COLO668 (cell line): ENCODE measurements around the gene PHLDA3.

Experiments
- DNase-seq: peaks from one replicate; lab custom pipeline; 2025; ENCODE audit not compliant: unreplicated experiment; lab: John Stamatoyannopoulos, UW

The PHLDA3 gene

DNA sequence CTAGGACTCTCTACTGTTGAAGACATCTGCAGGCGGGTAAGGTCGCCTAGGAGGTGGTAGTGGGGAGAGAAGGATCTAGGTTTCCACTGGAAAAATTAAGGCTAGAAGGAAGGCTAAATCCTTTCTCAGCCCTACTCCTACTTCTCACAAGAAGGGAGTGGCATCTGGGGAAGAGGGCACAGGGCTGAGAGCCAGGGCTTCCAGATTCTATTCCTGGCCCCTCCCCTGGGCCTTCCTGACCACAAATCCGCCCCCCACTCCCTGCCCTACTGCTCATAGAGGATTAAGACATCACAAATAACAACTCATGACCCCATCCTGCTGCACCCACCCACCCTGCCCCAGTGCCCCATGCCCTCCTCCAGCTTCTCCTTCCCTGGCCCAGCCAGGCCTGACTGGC is 2.5 kb downstream of the PHLDA3 start:
- DNase-seq, result no peak

DNA sequence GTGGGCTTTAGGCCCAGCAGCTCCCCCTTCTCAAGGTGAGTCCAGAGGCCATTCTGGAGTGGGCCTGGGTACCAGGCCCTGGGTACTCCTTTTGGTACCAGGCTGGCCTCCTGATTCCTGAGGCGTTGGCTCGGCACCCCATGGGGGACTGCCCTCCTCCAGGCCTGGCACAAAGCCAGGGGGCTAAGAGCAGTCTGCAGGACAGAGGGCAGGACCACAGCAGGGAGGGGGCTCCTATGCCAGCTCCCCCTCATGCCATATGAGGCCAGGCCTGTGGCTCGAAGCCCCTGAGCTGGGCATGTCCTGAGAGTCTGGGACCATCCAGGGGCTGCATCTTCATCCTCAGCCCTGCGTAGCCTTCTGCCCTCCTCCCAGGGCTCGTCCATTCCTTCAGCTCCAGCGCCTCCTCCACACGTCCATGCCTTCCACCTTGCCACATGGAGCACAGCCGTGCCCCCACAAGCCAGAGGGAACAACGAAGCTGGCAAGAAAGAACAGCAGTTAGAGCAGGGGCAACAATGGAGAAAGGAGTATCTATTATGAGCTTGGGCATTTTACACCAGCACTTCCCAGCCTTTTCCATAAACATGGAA is 3.2 kb downstream of the PHLDA3 start:
- no peak for DNase-seq

DNA sequence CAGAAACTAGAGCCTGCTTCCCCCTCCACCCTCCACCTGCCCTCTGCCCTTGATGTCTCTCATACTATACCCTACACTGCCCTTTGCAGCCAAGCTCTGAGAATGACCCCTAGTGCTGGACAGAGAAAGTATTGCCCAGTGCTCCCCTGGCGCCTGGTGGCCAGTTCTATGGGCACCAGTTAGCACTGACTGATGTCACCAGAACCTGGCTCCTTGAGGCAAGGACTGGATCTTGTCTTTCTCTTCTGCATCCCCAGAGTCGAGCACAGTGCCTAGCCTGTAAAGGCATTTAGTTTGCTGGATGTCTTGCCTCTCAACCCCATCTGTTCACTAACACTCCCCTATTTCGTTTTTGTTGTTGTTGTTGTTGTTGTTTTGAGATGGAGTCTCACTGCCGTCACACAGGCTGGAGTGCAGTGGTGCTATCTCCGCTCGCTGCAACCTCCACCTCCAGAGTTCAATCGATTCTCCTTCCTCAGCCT is 5.9 kb downstream of the PHLDA3 start:
- no peak for DNase-seq

DNA sequence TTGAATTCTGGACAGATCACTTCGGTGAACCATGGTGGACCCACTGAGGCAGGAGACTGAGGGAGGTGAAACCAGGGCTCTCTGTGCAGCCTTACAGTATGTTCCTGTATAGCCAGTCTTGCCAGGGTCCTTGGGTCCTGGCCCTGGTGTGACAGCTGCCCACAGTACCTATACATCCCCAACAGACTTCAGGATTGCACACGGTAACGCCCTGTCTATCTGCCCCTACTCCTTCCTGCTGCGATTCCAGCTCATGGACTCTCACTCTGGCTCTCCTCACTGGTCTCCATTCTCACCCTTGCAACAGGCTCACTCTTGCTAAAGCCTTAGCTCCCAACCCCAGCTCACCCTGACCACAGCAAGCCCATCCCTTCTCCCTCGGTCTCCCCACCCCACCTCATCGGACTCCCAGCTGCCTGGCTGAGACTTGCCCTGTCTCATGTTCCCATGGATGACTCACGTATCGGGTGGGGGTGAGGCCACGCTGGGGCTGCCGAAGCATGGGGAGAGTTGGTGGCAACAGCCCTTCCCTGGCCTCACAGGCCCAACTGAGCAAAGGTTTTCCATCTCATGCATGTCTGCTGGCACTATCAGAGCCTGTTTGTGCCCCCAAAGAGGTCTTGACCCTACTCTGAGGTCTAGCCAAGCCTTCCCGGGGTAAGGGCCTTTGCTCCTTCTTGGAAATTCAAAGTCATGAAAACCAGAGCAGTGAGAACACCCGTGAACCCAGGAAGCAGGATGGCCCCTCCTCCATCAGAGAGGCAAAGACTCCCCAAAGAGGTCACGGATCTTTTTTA is 7.1 kb downstream of the PHLDA3 start:
- peak; percentile 55 for DNase-seq

DNA sequence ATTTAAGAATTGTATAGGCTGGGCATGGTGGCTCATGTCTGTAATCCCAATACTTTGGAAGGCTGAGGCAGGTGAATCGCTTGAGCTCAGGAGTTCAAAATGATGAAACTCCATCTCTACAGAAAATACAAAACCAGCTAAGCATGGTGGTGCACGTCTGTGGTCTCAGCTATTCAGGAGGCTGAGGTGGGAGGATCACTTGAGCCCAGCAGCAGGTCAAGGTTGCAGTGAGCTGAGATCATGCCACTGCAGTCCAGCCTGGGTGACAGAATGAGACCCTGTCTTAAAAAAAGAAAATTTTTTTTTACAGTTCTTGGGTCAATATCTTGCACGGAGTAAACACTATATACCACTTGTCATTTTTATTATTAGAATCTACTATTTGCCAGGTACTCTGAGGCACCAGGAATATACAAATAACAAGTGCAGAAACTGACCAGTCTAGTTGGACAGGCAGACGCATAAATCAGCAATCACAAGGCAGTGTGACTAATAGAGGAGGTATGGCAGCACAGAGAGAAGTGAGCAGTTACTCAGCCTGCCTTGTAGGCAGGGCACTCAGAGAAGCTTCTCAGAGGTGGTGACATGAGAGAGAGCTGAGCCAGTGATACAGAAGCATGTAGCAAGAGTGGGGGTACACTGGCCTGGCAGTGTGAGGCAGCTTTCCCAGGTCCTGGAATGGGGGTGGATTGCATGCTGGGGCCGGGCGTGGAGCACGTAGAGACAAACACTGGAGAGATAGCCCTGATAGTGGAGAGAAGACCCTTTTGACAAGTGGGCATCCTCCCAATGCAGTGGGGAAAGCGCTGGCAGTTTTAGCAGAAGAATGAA is 8.0 kb downstream of the PHLDA3 start:
- DNase-seq, result no peak

DNA sequence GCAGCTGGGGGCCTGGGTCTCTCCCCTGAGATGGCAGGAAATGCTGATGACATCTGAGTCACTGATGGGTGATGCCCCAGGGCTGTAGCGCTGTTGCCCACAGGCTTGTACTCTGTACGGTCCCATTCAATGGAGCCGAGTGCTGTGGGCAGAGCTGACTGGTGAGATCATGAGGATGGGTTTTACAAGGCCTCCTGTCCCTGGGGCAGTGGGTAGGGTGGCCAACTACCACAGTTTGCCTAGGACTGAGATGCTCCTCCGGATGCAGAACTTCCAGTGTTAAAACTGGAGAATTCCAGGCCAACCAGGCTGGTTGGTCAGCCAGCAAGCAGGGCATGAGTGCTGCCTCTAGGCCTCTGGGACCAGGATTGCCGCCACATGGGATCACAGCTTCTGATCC is 9.2 kb downstream of the PHLDA3 start:
- no peak for DNase-seq

DNA sequence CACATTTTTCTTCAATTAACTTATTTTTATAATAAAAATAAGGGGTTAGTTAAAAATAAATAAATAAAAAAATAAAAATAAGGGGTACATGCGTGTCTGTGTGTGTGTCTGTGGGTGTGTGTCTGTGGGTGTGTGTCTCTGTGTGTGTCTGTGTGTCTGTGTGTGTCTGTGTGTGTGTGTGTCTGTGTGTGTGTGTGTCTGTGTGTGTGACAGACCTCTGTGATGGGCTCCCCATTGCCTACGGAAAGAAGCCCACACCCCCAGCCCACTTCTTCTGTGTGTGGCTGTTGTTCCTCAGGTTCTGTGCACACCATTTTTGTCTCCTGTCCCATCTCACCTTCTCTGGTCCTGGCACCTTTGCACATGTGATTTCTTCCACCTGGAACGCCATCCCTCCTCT is 9.9 kb downstream of the PHLDA3 start:
- DNase-seq, result no peak

DNA sequence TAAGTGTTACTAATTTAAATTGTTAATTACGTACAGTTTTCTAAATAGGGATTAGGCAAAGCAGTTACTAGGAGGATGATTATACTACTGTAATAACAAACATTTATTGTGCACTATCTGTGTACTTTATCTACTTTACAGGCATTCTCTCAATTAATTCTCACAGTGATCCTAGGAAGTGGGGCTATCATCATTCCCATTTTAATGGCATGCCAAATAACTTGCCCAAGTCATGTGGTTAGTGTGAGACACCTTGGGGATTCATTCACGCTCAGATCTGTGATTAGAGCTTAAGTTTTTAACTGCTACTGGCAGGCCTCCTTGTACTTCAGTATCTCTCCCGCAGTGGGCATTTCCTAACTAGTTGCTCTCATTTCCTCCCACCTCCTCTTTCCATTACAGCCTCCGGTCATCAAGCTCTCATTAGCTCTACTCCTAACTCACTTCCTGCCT is 11.5 kb downstream of the PHLDA3 start:
- no peak for DNase-seq

DNA sequence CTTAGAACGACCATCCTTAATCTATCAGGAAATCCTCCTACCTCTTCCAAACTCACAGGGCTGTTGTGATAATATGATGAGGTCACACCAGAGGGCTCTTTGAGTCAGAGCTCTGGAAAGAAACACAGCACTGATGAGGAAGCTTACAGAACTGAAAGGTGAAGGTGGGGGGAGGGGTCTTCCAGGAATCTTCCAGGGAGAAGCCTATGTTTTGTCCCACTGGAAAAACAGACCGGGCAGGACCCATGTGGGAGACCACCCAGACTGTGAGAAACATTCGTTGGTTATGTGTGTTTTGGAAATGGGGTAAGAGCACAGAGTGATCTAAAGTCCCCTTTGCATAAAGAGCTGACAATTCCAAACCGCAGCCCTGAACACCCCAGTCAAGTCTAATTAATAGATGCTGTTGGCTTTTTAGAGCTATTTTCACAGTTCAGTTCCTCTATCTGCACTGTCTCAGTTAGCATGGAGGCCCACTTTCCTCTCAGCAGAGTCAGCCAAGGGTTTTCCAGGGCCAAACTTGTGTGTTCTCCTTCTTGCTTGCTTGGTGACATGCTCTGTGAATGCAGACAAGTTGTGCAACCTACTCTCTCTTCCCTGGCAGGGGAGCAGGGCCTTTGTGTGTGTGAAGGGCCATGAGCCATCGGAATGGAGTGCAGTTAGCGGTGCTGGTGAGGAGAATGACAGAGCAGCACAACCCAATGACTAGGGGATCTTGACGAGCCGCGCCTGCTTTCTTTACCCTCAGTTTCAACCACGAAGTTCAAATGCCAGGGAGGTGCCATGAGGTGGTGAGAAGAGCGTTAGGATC is 12.3 kb downstream of the PHLDA3 start:
- DNase-seq, result no peak

DNA sequence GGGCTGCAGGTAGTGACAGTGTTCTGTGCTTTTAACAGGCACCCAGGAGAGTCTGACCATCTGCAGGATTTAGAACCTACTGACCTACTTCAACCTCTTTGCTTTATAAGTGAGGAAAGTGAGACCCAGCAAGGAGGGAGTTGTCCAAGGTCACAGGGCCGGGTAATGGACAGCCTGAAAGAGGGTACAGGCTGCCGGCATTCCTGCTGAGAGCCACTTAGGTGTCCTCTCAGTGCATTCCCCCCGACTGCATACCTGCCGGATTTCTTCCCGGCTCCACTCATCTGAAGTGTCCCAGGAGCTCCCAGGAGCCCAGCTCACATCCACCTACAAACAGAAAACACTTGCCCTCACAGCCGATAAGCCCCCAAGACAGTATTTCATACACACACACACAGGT is 13.9 kb downstream of the PHLDA3 start:
- DNase-seq, result no peak

DNA sequence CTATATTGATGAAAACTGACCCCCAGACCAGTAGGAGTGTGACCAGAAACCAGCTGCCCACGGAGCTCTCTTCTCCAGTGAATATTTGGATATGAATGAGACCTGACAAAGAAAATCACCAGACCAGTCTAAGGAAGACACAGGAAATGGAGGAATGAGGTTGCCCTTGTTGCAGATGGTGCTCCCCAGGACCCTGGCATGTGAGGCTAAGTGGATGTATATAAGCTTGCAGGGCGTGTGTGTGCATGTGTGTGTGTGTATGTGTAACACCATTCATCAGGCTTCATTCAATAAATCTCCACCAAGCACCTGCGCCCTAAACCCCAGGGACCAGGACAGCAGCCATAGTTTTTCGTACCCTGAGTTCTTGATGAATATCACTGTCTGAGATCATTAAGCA is 14.4 kb downstream of the PHLDA3 start:
- no peak for DNase-seq

DNA sequence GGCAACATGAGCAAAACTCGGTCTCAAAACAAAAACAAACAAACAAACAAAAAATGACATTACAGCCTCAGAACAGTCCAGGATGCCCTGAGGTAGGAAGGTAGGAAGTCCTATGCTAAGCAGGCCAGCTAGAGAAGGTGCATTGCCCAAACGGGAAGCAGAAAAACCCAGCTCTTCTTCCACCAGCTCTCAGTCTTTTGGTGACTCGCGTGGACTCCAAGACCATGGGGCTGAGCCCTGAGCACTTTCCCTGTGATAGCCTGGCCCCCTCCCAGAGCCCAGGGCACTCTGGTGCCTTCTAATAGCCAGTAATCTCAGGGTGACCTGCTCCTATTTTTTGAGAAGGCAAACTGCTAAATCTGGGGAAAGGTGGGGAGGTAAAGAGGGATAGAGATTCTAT is 16.1 kb downstream of the PHLDA3 start:
- DNase-seq, result no peak

DNA sequence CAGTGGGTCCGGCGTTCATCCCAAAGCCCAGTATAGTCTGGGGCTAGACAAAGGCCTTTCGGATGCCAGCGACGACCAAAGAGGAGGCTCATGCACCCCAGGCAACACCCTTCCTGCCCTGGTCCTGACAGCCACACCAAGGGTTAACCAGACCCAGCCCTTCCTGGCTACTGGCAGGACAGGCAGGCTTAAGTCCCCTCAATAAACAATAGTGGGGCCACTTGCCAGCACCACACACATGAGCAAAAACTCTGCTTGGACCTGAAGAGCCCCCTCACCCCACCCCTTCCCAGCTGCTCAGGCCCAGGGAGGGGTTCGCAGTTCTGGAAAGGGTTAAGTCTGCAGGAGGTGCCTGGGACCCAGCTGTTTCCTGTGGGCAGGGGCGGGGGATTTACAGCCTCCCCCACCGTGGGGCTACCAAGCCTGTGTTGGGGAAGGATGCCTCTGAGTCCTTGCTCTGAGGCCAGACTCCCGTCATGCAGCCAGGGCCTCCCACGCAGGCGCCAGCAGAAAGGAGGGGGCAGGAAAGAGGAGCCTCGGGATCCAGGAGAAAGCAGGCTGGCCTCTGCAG is 18.2 kb downstream of the PHLDA3 start:
- no peak for DNase-seq

DNA sequence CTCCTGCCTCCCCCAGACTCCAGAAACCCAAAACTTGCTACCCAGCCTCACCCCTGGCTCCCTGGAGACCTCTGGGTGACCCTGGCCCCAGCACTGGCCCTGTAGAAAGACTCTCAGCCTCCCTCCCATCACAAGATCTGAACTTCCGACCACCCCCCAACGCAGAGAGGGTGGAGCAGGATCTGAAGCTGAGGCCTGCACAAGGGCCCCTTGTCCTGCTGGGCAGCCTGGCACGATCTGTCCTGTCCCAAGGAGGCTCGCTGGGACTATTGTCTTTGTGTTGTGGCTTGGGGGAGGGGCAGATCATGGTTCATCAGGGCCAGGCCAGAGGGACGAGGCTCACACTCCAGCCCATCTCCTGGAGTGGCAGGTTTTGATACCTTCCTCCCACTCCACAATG is 20.0 kb downstream of the PHLDA3 start:
- no peak for DNase-seq

DNA sequence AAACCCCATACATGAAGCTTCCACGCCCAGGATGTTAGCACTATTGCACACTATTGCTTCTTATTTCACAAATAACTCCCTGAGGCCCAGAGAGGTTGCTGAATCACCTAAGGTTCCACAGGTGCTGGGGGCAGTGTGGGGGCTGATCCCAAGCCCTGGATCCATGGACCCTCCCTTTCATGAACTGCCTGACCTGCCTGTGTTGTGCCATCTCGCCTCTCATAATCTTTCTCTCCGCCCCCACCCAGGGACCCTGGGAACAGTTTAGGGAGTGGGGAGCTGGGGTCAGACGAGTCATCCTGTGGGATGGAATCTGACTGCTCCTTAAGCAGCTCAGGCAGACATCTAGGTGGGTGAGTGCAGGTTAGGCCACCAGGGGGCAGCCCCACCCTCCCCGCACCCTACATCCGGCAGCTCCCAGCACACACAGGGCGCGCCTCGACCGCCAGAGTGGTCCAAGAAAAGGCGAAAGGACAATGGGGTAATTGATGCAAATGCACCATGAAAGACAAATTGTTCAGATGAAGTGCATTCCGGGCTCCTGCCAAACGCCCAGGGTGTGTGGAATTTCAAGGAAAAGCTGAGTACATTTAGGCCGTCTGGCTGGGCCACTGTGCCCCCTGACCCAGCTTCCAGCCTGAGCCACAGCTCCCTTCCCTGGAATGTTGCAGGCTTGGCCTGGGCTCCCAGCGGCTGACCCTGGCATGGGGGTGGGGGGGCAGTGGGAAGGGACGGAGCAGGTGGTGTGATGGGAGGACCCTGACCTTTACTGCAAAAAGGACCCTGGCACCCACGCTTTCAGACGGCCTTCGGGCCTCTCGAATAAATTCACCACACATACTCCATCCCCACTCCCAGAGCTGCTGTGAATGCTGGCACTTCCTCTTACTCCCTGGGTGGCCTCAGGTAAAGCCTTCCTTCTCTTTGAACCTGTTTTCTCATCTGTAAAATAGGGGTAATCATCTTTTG is 20.8 kb downstream of the PHLDA3 start:
- peak; percentile 68 for DNase-seq

DNA sequence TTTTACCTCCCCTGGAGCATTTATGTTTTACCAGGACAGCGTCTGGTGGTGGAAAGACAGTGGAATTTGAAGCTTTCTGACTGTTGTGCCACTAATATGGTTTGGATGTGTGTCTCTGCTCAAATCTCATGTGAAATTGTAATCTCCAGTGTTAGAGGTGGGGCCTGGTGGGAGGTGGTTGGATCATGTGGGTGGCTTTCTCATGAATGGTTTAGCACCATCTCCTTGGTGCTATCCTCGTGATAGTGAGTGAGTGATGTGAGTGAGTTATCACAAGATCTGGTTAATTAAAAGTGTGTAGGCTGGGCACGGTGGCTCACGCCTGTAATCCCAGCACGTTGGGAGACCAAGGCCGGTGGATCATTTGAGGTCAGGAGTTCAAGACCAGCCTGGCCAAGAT is 23.7 kb downstream of the PHLDA3 start:
- DNase-seq, result no peak

DNA sequence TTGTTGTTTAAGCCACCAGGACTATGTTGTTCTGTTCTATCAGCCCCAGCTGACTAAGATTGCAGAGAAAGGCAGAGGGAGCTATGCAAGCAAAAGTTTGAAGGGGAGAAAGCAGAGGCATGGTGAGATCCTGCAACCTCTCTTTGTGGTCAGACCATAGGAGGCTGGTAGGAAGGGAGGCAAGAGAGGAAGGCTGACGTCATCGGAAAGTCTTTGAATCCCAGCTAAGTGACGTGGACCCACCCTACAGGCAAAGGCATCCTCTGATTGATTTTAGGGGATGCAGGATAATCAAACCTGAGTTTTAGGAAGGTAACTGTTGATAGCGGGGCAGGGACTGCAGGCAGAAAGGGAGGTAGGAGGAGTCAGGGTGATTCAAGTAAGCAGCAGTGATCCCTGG is 24.2 kb downstream of the PHLDA3 start:
- DNase-seq, result no peak

DNA sequence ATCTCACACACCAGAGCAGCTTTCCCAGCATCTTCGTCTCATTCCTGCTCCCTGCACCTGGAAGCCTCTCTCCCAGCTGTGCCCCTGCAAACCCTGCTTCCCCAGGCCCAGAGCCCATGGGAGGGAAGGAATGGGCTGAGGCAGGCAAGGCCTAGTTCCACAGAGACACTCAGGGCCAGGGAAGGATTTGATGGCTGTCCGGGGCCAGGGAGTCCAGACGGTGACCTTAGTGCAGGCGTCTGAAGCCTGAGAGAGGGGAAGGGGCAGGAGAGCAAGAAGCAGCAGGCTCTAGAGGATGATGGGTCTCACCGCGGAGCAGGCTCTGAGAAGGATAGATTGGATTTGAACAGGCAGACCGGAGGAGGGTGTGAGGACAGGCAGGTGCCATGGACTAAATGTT is 25.2 kb downstream of the PHLDA3 start:
- DNase-seq, result no peak

DNA sequence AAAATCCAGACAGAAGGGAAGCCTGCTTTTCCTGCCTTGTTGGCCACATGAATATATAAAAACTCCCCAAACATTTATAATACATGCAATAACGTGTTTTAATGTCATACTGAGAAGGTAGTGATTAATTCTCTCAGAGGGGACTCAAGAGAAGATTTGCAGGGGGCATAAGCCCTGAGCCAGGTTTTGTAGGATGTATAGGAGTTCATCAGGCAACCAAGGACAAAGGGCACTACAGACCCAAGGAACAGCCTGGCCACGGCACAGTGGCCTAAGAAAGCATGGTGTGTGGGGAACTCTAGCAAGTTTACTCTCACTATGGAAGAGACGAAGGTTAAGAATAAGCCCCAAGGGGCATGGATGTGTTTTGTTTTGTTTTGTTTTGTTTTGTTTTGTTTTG is 32.0 kb downstream of the PHLDA3 start:
- DNase-seq, result no peak

DNA sequence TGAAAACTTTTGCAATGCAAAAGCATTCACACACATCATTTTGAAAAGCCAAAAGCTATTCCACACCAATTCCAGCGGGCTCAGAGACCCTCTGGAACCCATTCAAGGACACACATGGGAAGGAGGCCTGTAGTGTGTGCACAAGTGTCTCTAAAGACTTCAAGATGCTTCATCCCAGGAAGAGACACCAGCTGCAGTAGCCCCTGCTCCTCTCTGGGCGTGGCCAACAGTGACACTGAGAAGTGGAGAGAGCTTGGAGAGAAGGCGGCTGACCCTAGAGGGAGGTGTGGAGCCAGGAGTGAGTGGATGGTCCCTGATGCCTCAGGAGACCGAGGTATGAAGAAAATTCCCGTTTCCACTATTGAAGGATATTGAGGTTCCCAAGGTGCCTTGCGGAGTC is 32.6 kb downstream of the PHLDA3 start:
- DNase-seq, result peak; percentile 18
